Measurements from ENCODE around the gene GPR107.
A peak's percentile ranks its signal among the peaks of the same experiment; 100 is the strongest.

GRCh38 chr9:130053504-130054324 is at the start of gene GPR107:
- TF ChIP-seq CTCF (IDR thresholded peaks at IDR 0.05) = no peak
- TF ChIP-seq BCL3 (IDR thresholded peaks at IDR 0.05) = peak; percentile 83; the same call in 2 of the 3 replicates
- TF ChIP-seq JUN (IDR thresholded peaks at IDR 0.05) = peak; percentile 58 to 90; a peak in 4 of 5 replicates
- no peak for TF ChIP-seq RAD21 (conservative IDR thresholded peaks at IDR 0.05 in 1 of 2, IDR thresholded peaks at IDR 0.05 in 1 of 2)
- no peak for TF ChIP-seq HDAC2 (IDR thresholded peaks at IDR 0.05)
- TF ChIP-seq CEBPB (IDR thresholded peaks at IDR 0.05) = no peak
- no peak for TF ChIP-seq JUNB (IDR thresholded peaks at IDR 0.05)
- TF ChIP-seq RFX5 (IDR thresholded peaks at IDR 0.05) = no peak
- TF ChIP-seq CHD2 (IDR thresholded peaks at IDR 0.05; ENCODE audit: low read length, partially characterized antibody) = no peak
- peak; percentile 82 for TF ChIP-seq PHF8 (IDR thresholded peaks at IDR 0.05; ENCODE audit: borderline replicate concordance, low read depth)
- TF ChIP-seq RNF2 (IDR thresholded peaks at IDR 0.05; ENCODE audit: borderline replicate concordance, low read depth) = no peak

Data from A549 (cell line).